Hindlimb muscle (tissue), 1 donor: Measurements from ENCODE around the gene GRIA4. TPM values are rescaled to one million over a fixed set of nuclear protein-coding genes. Genes with fewer than 3 reads are reported as not detected.
A peak's percentile ranks its signal among the peaks of the same experiment; 100 is the strongest.
"Not testable (repeated sequence)": the region's sequence is repeated elsewhere in the genome, so short reads cannot be mapped to it uniquely, and the experiment has no call there.

Experiments
- DNase-seq: peaks from one replicate; pipeline ENCODE4 v3.0.0-alpha.2; 2013
- polyA plus RNA-seq: library from polyadenylated mRNA; unstranded; fragments of 120-200 nt; gene quantifications from one replicate; pipeline ENCODE4 v1.2.1, GENCODE V29; 2013; ENCODE audit not compliant: insufficient read length

Gene GRIA4
- polyA plus RNA-seq, 1 donor = 19.4 TPM

DNA sequence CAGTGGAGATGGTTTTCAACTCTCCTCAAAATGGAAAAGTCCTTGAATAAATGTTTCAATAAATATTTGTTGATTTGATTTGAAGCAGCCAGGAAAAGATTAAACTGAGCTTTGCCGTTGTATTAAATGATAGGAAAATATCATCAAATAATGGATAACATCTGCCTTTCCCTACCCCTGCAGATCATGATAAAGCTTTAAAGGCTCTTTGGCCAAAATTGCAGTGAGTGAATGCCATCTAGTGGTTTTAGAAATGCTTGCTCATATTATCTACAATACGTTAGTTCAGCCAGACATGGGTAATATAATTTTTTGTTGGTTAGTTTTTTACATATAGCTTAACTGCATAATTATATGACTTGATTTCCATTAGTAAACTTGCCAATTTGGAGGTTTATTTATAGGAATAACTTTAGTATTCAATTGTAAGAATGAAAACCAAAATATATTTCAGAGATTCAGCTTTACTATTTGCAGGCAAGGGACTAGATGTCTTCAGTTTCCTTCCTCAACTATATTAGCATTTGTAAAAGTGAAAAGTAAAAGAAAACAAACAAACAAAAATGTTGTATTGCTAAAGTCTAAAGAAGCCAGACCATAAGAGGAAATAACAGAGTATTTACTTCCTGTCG lies 253.0 kb downstream of the GRIA4 start:
- DNase-seq = peak; percentile 49

DNA sequence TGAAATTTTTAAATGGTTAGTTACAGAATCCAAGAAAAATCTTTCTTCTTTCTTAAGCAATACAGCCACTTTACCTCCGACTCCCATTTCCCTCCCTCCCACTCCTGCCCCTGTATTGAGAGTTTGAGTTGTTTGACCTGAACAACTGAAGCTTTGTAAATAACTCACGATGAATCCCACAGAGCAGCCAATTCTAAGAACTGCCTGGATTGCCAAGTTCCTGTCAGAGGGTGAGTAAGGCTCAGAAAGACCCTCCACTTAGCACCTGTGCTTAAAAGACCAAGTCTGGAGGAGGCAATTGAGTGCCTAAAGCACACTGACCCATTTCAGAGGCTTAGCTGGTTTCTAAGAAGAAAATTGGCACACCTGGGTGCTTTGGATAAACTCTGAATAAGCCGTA lies 253.7 kb downstream of the GRIA4 start:
- no peak for DNase-seq

DNA sequence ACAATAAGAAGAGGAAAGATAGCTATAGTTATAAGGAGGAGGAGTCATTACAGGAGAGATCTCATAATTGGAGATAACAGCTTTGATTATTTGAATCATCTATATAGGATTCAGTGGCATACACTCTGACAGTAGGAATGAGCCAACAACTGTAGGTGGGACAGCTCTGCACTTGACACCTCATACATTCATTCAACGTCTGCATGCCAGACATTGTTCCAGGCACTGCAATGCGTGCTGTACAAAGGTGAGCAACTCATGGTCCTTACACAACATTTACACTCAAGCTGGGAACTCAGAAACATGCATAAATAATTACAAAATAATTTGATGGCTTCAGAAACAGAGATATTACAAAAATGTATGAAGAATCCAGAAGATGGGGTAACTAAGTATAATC lies 257.9 kb downstream of the GRIA4 start:
- no peak for DNase-seq

DNA sequence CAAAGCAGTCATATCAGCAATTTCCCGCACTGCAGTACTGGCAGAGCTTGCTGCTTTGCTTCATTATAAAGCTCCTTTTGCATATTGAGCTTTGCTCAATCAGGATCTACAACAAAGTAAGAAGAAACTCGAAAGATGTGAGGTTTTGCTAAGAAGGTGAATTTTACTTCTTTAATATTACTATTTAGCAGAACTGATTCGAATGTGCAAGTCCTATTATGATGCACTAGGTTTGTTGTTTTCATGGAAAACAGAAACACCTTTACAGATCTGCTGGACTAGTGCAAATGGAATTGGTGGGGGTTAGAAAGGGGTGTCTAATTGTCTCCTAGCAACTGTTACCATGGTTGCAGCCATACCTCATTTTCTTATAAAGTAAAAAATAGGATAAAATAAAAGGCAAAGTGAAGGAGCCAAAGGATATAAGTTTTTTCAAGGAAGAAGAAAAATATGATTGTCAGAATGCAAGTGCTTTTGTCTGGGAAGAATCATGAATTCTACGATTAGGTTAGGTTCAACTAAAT lies 259.0 kb downstream of the GRIA4 start:
- no peak for DNase-seq

DNA sequence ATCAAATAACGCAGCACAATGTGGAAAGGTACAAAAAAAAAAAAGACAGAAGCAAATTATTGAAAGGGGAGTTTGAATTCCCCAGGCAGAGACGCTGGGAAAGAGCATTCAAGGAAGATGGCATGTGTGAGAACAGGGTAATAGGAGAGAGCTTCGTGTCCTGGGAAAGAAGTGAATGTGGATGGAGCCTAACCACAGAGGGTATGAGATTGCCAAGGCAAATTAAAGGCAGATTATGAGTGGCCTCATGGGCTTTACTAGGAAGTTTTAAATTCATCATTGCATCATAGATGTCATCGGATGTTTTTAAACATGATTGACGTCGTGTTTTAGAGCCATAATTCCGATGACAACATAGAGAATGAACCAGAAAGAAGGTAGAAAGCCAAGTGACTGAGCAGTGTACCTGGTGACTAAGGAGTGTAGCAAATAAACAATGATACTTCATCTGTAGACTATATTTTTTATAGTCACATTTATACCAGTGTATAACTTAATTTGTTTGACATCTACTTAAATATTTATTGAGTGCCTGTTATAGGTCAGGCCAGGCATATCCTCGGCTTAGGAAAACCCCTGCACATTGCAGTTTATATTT lies 260.7 kb downstream of the GRIA4 start:
- no peak for DNase-seq

DNA sequence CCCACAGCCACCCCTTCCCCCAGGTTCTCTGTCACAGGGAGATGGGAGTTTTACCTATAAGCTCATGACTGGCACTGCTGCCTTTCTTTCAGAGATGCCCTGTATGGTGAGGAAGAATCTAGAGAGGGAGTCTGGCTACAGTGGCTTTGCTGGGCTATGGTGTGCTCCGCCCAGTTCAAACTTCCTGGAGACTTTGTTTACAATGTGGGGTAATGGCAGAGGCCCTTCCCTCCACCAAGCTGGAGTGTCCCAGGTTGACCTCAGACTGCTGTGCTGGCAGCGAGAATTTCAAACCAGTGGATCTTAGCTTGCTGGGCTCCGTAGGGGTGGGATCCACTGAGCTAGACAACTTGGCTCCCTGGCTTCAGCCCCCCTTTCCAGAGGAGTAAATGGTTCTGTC lies 268.6 kb downstream of the GRIA4 start:
- no peak for DNase-seq

DNA sequence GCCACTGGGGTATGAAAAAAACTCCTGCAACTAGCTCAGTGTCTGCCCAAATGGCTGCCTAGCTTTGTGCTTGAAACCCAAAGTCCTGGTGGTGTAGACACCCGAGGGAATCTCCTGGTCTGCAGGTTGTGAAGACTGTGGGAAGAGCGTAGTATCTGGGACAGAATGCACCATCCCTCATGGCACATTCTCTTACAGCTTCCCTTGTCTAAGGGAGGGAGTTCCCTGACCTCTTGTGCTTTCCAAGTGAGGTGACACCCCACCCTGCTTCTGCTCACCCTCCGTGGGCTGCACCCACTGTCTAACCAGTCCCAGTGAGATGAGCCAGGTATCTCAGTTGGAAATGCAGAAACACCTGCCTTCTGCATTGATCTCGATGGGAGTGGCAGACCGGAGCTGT lies 269.1 kb downstream of the GRIA4 start:
- not testable (repeated sequence) for DNase-seq

DNA sequence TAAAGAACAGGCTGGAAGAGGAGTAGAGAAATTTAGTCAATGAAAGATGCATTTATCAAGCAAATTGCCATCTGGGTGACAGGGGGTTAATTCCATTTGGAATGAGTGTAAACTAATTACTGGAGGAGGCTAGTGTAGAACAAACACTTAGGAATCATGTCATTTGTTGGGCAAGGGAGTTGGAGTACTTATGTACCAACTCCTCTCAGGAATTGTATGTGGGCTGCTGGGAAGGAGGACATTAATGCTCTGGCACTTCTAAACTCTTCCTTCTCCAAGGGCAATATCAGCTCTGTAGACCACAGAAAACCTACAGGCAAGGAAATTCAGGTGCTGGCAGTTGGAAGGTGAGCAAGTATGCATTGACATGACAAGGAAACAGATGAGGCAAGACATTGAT lies 271.2 kb downstream of the GRIA4 start:
- DNase-seq = no peak

DNA sequence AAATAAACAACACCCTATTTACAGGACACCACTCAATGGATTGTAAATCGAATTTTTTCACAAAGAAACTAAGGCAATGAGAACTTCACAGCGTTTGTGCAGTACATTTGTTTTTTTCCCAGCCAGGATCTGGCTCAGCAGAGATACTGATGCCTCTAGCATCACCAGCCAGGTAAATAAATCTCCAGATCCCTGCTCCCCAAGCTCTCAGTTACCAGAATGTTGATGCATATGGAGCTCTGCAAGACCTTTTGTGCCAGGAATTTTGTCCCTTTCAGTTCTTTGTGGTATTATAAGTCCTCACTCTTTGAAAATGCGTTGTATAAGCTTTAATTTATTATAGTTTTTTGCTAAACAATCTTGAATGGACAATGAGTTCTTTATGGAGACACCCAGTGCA lies 274.6 kb downstream of the GRIA4 start:
- no peak for DNase-seq

DNA sequence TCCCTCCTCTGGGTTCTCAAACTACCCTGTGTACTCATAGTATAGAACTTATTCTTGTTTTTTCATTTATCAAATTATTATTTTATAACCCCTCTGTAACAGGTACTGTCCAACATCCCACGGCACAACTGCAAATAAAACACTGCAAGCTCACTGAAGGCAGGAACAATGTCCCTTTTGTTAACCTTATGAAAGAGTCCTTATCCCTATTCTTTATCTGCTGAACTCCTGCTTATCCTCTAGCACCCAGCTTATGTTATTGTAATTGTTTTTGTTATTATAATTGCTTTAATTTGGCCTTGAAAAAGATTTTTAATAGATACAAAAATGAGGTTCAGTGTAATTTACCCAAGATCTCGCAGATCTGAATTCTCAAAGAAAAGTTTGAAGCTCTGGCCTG lies 281.8 kb downstream of the GRIA4 start:
- DNase-seq = no peak

DNA sequence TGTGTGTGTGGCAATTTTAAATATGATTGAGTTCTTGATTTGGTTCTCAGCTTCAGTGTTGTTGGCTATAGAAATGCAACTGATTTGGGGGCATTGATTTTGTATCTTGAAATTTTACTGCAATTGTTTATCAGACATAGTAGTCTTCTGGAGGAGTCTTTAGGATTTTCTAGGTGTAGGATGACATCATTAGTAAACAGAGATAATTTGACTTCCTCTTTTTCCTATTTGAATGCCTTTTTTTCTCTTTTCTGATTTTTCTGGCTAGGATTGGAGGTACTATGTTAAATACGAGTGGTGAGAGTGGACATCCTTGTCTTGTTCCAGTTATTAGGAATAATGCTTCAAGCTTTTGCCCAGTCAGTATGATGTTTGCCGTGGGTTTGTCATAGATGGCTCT lies 287.3 kb downstream of the GRIA4 start:
- DNase-seq = no peak

DNA sequence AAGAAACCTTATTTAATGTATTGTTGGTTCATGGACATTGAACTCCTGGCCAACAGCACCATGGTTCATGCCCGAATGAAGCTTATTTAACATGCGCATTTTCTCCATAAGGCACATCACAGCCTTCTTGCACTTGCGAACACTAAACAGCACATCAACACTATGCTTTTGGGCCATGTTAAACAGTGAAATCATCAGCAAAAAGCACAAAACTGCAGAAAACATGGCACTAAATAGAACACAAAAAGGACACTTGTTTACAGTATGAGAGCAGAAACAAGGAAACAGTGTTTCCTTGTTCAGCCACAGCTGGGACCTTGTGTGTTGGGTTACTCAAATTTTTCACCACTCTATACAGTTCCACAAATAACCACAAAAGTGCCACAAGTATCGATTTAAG lies 289.9 kb downstream of the GRIA4 start:
- DNase-seq = no peak

DNA sequence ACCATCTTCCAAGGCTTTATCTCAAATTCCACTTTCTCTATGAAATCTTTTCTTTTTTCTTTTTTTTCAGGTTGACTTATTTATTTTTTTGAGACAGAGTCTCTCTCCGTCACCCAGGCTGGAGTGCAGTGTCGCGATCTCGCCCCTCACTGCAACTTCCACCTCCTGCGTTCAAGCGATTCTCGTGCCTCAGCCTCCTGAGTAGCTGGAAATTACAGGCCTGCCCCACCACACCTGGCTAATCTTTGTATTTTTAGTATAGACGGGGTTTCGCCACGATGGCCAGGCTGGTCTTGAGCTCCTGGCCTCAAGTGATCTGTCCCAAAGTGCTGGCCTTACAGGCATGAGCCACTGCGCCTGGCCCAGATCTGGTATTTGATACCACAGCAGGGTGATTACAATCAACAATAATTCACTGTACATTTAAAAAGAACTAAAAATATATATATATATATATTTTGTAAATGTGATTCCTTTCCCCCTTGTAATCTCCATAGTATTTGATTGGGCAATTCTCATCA lies 290.7 kb downstream of the GRIA4 start:
- DNase-seq = no peak

DNA sequence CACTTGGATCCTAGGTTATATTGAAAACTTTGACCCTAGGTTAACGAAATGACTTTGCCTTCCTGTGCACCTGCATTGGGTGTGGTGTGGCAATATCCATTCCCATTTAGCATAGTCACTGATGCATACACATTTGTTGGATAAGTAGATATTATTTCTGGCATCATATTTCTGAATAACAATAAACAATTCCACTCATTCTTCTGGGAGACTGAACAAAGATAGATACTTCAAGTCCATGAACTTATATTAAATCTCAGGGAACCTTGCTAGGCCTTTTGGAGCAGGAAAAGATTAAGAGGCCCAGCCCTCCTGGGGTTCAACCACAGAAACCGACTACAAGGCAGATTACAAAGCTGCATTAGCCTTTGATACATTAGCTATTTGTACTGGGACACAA lies 293.2 kb downstream of the GRIA4 start:
- DNase-seq = no peak

DNA sequence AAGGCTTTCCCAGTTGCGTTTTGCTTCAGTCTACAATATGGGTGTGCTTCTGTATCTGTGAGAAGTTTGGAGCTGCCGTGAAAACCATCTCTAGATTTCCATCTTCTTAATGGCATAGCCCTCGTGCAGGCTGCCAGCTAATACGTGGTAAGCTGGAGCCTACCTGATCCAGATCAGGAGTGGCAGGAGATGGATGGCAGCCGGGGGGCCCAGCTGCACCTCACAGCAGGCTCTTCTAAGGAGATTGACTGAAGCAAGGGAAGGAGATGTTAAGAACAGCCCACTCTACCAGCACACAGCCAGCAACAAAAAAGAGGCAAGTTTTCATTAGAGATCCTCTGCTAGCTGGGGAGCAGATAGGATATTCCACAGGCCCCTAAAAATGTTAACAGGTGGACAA lies 296.6 kb downstream of the GRIA4 start:
- DNase-seq = no peak

DNA sequence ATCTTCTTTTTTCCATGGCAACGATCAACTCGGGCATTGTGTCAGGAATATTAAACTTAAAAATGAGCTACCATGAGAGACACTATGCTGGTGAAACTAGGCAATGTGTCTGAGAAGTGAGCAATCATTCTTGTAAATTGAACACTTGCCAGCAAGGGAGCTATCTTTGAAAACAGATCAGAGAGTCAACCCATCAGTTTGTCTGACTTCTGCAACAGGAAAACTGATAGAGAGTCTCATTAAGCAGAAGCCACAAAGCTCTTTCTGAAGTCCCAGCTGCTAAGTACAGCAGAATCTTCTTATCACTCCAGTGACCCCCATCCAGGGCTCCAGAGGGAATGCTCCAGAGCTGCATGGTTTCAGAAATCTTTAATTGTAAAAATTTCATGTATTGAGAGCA lies 297.4 kb downstream of the GRIA4 start:
- DNase-seq = no peak

DNA sequence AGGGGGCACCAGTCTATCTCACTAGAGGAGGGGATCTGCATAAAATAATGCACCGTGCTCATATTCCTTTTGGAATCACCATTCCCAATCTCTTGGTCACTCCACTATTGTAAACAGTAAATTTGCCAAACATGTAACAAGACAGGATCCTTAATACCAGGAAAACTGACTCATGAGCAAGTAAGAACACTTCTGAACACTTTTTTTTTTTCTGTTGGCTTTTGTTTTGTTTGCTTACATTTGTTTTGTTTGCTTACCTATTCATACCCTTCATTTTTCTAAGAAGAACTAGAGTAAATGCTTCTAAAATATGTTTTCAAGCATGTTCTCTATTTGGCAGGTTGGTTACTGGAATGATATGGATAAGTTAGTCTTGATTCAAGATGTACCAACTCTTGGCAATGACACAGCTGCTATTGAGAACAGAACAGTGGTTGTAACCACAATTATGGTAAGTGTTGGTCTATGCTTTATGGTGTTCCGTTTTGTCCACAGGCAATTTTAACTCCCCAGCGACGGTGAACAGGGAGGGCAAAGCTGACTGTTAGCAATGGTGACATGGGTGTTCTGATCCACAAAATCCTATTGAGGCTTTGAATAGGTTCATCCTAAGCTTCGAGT lies 300.3 kb downstream of the GRIA4 start:
- no peak for DNase-seq

DNA sequence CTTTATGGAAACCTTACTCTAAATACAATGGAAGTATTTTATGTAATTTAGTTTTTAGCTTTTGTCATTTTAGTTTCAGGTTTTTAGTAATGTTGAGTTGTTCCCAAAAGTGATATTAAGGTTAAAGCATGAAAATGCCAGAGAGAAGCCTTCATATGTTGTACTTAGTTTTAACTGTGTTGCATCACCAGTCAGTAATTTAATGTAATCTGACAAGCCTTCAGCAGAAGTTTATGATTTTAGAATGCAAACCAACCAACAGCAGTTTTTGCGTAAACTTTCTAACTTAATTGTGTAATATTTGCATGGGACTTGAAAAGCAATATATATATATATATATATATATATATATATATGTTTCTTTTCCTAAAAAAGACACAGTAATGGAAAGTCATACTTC lies 301.6 kb downstream of the GRIA4 start:
- DNase-seq = no peak

DNA sequence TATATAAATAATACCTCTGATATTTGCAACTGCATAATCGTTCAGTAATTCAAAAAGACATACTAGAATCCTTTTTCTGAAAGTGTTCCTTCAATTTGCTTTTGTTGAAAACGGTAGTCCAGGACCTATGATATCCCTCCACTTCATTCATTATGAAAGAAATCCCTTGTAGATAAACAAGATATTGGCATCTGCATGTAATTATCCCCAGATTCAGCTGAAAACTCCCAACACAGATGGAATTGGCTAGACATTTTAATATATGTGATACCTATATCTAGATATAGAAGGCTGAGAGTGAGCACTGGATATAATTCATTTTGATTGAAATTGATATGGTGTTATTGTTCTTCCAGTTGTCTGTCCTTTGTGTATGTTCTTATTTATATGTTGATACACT lies 302.8 kb downstream of the GRIA4 start:
- DNase-seq = no peak

DNA sequence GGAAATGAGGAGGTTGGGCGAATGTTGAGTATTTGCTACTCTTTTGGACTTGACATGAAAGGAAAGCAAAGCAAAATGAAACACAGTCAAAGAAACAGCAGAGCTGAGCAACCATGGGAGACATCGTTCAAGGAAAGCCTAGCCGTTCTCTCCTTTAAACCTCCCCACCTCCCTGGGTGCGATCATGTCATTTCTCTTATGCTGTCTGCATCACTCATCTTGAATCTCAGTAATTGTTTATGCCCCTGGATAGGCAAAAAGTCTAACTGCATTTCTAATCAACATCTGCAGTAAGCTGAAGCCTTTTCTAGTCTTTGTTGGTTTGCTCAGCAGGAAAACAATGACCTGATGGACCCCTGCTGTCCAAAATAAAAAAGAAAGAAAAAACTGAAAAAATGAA lies 305.1 kb downstream of the GRIA4 start:
- DNase-seq = no peak

DNA sequence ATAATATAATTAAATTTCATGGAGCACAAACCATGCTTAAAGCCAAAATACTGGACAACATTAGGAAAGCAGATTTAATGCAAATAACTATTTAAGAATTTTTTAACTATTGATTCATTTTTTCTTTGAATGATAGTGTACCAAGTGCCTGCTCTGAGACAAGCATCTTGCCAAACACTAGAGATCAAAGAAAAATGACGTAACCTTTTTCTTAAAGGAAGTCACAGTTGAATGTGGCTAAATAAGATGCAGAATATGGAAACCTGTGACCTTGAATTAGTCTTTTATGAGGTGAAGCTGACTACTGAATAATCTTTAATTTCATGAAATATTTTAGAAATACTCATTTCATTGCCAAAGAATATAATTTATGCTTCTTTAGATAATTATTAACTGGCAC lies 308.2 kb downstream of the GRIA4 start:
- no peak for DNase-seq

DNA sequence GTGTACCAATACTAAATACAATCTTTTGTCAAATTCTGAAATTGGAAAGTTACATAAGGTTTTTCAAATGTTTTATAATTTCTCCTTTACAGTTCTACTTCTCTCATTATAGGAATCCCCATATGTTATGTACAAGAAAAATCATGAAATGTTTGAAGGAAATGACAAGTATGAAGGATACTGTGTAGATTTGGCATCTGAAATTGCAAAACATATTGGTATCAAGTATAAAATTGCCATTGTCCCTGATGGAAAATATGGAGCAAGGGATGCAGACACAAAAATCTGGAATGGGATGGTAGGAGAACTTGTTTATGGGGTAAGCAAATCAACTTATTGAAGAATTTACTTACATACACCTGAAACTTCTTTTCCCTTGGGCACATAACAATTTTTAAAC lies 308.7 kb downstream of the GRIA4 start:
- DNase-seq = no peak

DNA sequence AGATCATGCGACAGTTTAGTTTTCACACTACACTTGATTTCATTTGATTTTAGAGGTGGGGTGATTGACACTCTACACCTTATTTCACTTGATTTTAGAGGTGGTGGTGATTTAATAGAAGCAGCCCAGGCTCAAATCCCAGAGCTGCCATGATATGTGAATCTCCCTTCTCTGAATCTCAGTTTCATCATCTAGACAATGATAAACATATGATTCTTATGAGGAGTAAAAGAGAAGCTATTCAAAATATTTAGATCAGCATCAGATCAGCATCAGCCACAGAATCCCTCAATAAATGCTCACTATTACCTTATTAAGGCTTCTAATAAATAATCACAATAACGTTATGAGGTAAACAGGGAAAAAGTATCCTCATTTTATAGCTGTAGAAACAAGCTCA lies 313.4 kb downstream of the GRIA4 start:
- DNase-seq = no peak

DNA sequence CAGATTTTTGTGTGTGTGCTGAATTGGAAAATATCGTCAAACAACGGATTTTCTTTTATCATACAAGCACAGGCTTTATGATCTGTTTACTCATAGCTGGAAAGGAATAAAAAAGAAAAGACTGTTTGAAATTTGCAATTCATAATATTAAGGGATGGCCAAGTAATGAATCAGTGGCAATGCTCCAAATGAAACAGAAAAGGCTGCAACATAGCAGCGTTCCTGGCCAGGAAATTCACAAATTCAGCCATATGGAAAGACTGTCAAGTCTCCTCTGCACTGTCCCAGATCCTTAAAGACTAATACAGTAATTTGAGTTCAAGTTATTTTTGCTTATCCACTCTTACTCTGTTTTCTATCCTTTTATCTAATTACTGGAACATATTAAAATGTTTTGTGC lies 313.9 kb downstream of the GRIA4 start:
- peak; percentile 74 for DNase-seq
